Measurements from ENCODE around the gene TSPEAR. TPM values are rescaled to one million over a fixed set of nuclear protein-coding genes. Genes with fewer than 3 reads are reported as not detected.
A peak's percentile ranks its signal among the peaks of the same experiment; 100 is the strongest.

TSPEAR gene
- total RNA-seq, 1 experiment from 2014 or later: not detected

DNA sequence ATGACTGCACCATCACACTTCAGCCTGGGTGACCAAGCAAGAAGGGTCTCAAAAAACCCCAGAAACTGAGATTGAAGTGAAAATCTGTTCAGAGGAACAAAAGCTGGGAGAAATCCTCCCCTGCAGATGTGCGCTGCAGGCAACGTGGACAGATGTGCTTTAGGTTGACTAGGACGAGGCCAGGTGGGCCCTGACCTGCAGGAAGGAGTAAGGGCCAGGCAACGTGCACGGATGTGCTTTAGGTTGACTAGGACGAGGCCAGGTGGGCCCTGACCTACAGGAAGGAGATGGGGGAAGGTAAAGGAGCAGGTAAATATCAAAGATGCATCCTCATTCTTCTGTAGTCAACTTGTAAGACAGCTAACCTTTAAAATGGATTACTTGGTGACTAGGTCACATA lies 26.9 kb downstream of the TSPEAR start:
- Mint-ChIP-seq H3K36me3 (ENCODE audit: insufficient read depth, unreplicated experiment) (no peaks in the 10 kb centered on the region), H3K4me1 (ENCODE audit: insufficient read depth, unreplicated experiment) (no peaks in the 10 kb centered on the region), H3K4me3 (ENCODE audit: unreplicated experiment) (no peak overlapping the region), H3K27me3 (ENCODE audit: insufficient read depth, unreplicated experiment) (peaks cover 92% of the 10 kb centered on the region), H3K27ac (ENCODE audit: low read depth, unreplicated experiment) (no peak overlapping the region), H3K9me3 (ENCODE audit: unreplicated experiment) (no peaks in the 10 kb centered on the region)
- POLR2A ChIA-PET: no interaction called here
- BruUV-seq (replicated peaks): no TSS peak
- no peak for DNase-seq (ENCODE audit: unreplicated experiment)
- TF ChIP-seq, protein P1, sequence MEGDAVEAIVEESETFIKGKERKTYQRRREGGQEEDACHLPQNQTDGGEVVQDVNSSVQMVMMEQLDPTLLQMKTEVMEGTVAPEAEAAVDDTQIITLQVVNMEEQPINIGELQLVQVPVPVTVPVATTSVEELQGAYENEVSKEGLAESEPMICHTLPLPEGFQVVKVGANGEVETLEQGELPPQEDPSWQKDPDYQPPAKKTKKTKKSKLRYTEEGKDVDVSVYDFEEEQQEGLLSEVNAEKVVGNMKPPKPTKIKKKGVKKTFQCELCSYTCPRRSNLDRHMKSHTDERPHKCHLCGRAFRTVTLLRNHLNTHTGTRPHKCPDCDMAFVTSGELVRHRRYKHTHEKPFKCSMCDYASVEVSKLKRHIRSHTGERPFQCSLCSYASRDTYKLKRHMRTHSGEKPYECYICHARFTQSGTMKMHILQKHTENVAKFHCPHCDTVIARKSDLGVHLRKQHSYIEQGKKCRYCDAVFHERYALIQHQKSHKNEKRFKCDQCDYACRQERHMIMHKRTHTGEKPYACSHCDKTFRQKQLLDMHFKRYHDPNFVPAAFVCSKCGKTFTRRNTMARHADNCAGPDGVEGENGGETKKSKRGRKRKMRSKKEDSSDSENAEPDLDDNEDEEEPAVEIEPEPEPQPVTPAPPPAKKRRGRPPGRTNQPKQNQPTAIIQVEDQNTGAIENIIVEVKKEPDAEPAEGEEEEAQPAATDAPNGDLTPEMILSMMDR (IDR thresholded peaks at IDR 0.05; ENCODE audit: unreplicated experiment): no peak
- CTCF ChIA-PET: interaction anchor here (0.5 to 1.4 kb wide), 2 partner anchors 58 to 453 kb away, joined by 3 read pairs; no protein-coding TSS in a partner anchor
- intact Hi-C loops (cut with micrococcal nuclease): no loop called here

DNA sequence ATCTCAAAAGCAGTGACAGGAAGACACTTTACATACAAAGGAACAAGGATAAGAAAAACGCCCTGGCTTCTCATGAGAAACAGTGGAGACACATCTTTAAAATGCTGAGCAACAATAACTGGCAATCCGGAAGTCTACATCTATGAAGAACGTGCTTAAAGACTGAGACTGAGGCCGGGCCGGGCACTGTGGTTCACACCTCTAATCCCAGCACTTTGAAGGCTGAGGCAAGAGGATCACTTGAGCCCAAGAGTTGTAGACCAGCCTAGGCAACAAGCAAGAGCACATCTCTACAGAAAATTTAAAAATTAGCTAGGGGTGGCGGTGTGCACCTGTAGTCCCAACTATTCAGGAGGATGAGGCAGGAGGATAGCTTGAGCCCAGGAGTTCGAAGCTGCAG lies 27.3 kb downstream of the TSPEAR start:
- intact Hi-C loops (cut with micrococcal nuclease): no loop called here
- Mint-ChIP-seq H3K27ac (ENCODE audit: low read depth, unreplicated experiment) (no peak overlapping the region), H3K4me3 (ENCODE audit: unreplicated experiment) (no peak overlapping the region), H3K4me1 (ENCODE audit: insufficient read depth, unreplicated experiment) (no peaks in the 10 kb centered on the region), H3K27me3 (ENCODE audit: insufficient read depth, unreplicated experiment) (peaks cover 96% of the 10 kb centered on the region), H3K9me3 (ENCODE audit: unreplicated experiment) (no peaks in the 10 kb centered on the region), H3K36me3 (ENCODE audit: insufficient read depth, unreplicated experiment) (no peaks in the 10 kb centered on the region)
- CTCF ChIA-PET: interaction anchor here (0.5 to 0.8 kb wide), 3 partner anchors 59 to 454 kb away, joined by 3 read pairs; no protein-coding TSS in a partner anchor
- BruUV-seq (replicated peaks): no TSS peak
- no peak for DNase-seq (ENCODE audit: unreplicated experiment)
- POLR2A ChIA-PET: no interaction called here
- TF ChIP-seq, protein P1 (IDR thresholded peaks at IDR 0.05; ENCODE audit: unreplicated experiment): no peak

DNA sequence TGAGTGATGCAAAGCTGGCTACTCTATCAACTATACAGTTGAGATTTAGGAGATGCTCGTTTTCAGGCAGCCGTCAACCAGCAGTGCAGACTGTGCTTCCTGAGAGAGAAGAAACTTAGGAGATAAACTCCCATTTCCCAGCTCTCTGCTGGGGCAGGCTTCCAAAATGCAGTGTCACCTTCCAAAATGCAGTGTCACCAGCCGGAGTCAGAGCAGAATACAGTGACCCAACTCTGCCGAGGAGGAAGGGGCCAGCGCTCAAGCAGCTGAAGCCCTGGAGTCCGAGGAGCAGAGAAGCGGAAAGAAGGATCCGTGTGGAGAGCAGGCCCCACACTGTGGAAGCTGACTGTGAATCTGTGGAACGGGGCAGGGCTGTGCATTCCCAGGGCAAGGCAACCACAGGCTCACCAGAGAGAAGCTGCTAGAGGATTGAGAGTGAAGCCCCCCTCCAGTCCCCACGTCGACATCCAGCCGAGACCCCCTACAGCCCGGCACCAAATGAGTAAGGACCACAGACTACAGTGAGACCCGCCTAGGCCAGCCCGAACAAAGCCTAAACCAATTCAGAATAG lies 28.7 kb downstream of the TSPEAR start:
- POLR2A ChIA-PET: interaction anchor here (1.2 kb wide), 1 partner anchor 16 kb away, joined by 4 read pairs; the partner anchor contains the start of gene KRTAP12-2
- H3K36me3 Mint-ChIP-seq (ENCODE audit: insufficient read depth, unreplicated experiment): no peaks in the 10 kb centered on the region
- TF ChIP-seq, protein P1 (IDR thresholded peaks at IDR 0.05; ENCODE audit: unreplicated experiment): no peak
- H3K27ac Mint-ChIP-seq (ENCODE audit: low read depth, unreplicated experiment): no peak overlapping the region
- intact Hi-C loops (cut with micrococcal nuclease): no loop called here
- H3K4me3 Mint-ChIP-seq (ENCODE audit: unreplicated experiment): no peak overlapping the region
- no TSS peak for BruUV-seq (replicated peaks)
- no peak for DNase-seq (ENCODE audit: unreplicated experiment)
- H3K27me3 Mint-ChIP-seq (ENCODE audit: insufficient read depth, unreplicated experiment): peaks cover 96% of the 10 kb centered on the region
- H3K9me3 Mint-ChIP-seq (ENCODE audit: unreplicated experiment): no peaks in the 10 kb centered on the region
- CTCF ChIA-PET: interaction anchor here (0.5 kb wide), 1 partner anchor 178 kb away, joined by 3 read pairs; no protein-coding TSS in a partner anchor
- no peaks in the 10 kb centered on the region for H3K4me1 Mint-ChIP-seq (ENCODE audit: insufficient read depth, unreplicated experiment)

DNA sequence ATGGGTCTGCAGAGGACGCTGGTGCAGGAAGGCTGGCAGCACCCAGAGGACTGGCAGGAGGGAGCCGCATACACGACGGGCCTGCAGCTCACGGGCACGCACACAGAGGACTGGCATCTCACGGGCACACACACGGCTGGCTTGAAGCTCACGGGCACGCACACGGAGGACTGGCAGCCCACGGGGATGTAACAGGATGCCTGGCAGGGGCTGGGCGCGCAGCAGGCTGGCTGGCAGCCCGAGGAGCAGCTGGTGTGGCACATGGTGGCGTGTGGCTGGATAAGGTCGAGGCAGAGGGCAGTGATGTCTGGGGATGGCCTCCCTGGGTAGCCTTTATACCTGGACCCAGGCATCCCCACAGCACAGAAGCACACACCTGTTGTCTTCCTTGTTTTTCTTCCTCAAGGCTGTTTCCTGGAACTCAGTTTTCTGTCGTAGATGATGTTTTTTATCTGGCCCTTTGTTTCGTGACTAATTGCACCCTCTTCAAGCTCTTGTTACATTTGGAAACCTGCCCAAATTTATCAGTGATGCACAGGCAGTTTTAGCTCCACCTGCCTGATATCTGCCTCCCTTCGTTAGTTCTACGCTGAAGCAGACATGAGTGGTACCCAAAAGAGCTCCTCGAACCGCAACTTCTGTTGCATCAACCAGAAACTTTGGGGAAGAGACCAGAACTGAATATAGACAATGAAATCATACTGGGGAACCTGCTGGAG lies 29.4 kb downstream of the TSPEAR start, which contains the start of gene KRTAP12-1:
TSS of gene KRTAP12-1 (minus strand) at position 303 of the 719 bp plus-strand sequence. CDS start at position 263, 40 bp downstream.
- H3K4me3 Mint-ChIP-seq (ENCODE audit: unreplicated experiment): no peak within 1 kb of the TSS
- peaks cover 96% of the 10 kb centered on the region for H3K27me3 Mint-ChIP-seq (ENCODE audit: insufficient read depth, unreplicated experiment)
- peak; percentile 4 for DNase-seq (ENCODE audit: unreplicated experiment)
- H3K9me3 Mint-ChIP-seq (ENCODE audit: unreplicated experiment): no peaks in the 10 kb centered on the region
- H3K36me3 Mint-ChIP-seq (ENCODE audit: insufficient read depth, unreplicated experiment): no peaks in the 10 kb centered on the region
- TF ChIP-seq, protein P1 (IDR thresholded peaks at IDR 0.05; ENCODE audit: unreplicated experiment): no peak
- CTCF ChIA-PET: interaction anchor here (0.5 kb wide), 1 partner anchor 178 kb away, joined by 3 read pairs; no protein-coding TSS in a partner anchor
- no TSS peak for BruUV-seq (replicated peaks)
- POLR2A ChIA-PET: interaction anchor here (1.2 kb wide), 1 partner anchor 16 kb away, joined by 4 read pairs; the partner anchor contains the start of gene KRTAP12-2
- H3K4me1 Mint-ChIP-seq (ENCODE audit: insufficient read depth, unreplicated experiment): no peaks in the 10 kb centered on the region
- H3K27ac Mint-ChIP-seq (ENCODE audit: low read depth, unreplicated experiment): no peak within 1 kb of the TSS
- intact Hi-C loops (cut with micrococcal nuclease): no loop called here
